HG03135 (cell line): Measurements from ENCODE around the gene EPHB6.

ENCODE experiments used
- ATAC-seq: cut with Tn5 transposase; IDR thresholded peaks from one replicate; pipeline ENCODE4 v1.9.1; 2021; ENCODE audit warnings: mild to moderate bottlenecking, moderate library complexity; ENCODE audit not compliant: unreplicated experiment

The EPHB6 gene

GRCh38 chr7:142854372-142855113 is at the start of gene EPHB6:
EPHB6 (plus strand) TSS chr7:142855076; CDS start chr7:142863228, 8,152 bp downstream.
- ATAC-seq: peak; percentile 55

- ATAC-seq: no peak
Measured at GRCh38 chr7:142805350-142806021, 49.4 kb upstream of the EPHB6 start.

- no peak for ATAC-seq
Measured at GRCh38 chr7:142806022-142806356, 48.9 kb upstream of the EPHB6 start.

GRCh38 chr7:142806957-142807356 is 47.9 kb upstream of the EPHB6 start:
- ATAC-seq: no peak

- no peak for ATAC-seq
Measured at GRCh38 chr7:142807855-142808460, 46.9 kb upstream of the EPHB6 start.

GRCh38 chr7:142808461-142808801 is 46.4 kb upstream of the EPHB6 start:
- ATAC-seq: peak; percentile 33

GRCh38 chr7:142808802-142809583 is 45.9 kb upstream of the EPHB6 start:
- ATAC-seq: peak; percentile 91

GRCh38 chr7:142809671-142810070 is 45.2 kb upstream of the EPHB6 start:
- ATAC-seq: no peak

GRCh38 chr7:142811154-142811737 is 43.6 kb upstream of the EPHB6 start:
- ATAC-seq: no peak

GRCh38 chr7:142812437-142813215 is 42.2 kb upstream of the EPHB6 start:
- no peak for ATAC-seq

GRCh38 chr7:142813226-142813625 is 41.6 kb upstream of the EPHB6 start:
- ATAC-seq: no peak

GRCh38 chr7:142813699-142814098 is 41.2 kb upstream of the EPHB6 start:
- ATAC-seq: no peak

- no peak for ATAC-seq
Measured at GRCh38 chr7:142814451-142814850, 40.4 kb upstream of the EPHB6 start.

- ATAC-seq: no peak
Measured at GRCh38 chr7:142815134-142815533, 39.7 kb upstream of the EPHB6 start.

GRCh38 chr7:142817506-142817905 is 37.4 kb upstream of the EPHB6 start:
- ATAC-seq: no peak

- no peak for ATAC-seq
Measured at GRCh38 chr7:142819530-142819929, 35.3 kb upstream of the EPHB6 start.

- no peak for ATAC-seq
Measured at GRCh38 chr7:142822714-142823113, 32.2 kb upstream of the EPHB6 start.

GRCh38 chr7:142827951-142828500 is 26.9 kb upstream of the EPHB6 start:
- ATAC-seq: no peak

- ATAC-seq: no peak
Measured at GRCh38 chr7:142832417-142832816, 22.5 kb upstream of the EPHB6 start.
